Measurements from ENCODE around the gene SNX27.

GRCh38 chr1:151578941-151579340 is 32.9 kb upstream of the SNX27 start:
- TF ChIP-seq POLR2A (IDR thresholded peaks at IDR 0.05) (no peak), CTCF (IDR thresholded peaks at IDR 0.05) (no peak)
